Osteocyte (in vitro differentiated cells): ENCODE results near the gene DNASE1L2. TPM values are rescaled to one million over a fixed set of nuclear protein-coding genes. Genes with fewer than 3 reads are reported as not detected.

Source experiments
- DNase-seq: peaks from one replicate; pipeline ENCODE4 v3.0.0; 2021; ENCODE audit warnings: mixed read lengths; ENCODE audit not compliant: unreplicated experiment; ENCODE audit errors: extremely low spot score
- H3K27ac Mint-ChIP-seq: one replicate; pipeline ENCODE4 v1.8.0; 2021; ENCODE audit warnings: mild to moderate bottlenecking, mixed read lengths; ENCODE audit not compliant: unreplicated experiment
- H3K27me3 Mint-ChIP-seq: one replicate; pipeline ENCODE4 v1.8.0; 2021; ENCODE audit warnings: mixed read lengths; ENCODE audit not compliant: unreplicated experiment
- H3K36me3 Mint-ChIP-seq: one replicate; pipeline ENCODE4 v1.8.0; 2021; ENCODE audit warnings: mixed read lengths; ENCODE audit not compliant: unreplicated experiment
- H3K4me1 Mint-ChIP-seq: one replicate; pipeline ENCODE4 v1.8.0; 2021; ENCODE audit warnings: mixed read lengths; ENCODE audit not compliant: unreplicated experiment
- H3K4me3 Mint-ChIP-seq: one replicate; pipeline ENCODE4 v1.8.0; 2021; ENCODE audit warnings: mild to moderate bottlenecking, moderate library complexity, mixed read lengths; ENCODE audit not compliant: unreplicated experiment
- H3K9me3 Mint-ChIP-seq: one replicate; pipeline ENCODE4 v1.8.0; 2021; ENCODE audit warnings: mixed read lengths; ENCODE audit not compliant: unreplicated experiment
- total RNA-seq: library from RNA; stranded (reverse); gene quantifications from 2 replicates; pipeline ENCODE4 v1.2.1, GENCODE V29; 2021
- TF ChIP-seq, protein P1 (sequence below): fragments of 200-600 bp; sonication (generic); IDR thresholded peaks from 2 replicates; pipeline ENCODE4 v1.5.0; 2021; ENCODE audit warnings: antibody characterized with exemption, mild to moderate bottlenecking, moderate library complexity

The DNASE1L2 gene
- total RNA-seq, 1 donor from 2014 or later: 1.7 TPM

- H3K27me3 Mint-ChIP-seq: peaks cover 6% of the 10 kb centered on the region
- H3K9me3 Mint-ChIP-seq: no peaks in the 10 kb centered on the region
- peak overlapping the region; percentile 31 for H3K27ac Mint-ChIP-seq
- TF ChIP-seq, protein P1, sequence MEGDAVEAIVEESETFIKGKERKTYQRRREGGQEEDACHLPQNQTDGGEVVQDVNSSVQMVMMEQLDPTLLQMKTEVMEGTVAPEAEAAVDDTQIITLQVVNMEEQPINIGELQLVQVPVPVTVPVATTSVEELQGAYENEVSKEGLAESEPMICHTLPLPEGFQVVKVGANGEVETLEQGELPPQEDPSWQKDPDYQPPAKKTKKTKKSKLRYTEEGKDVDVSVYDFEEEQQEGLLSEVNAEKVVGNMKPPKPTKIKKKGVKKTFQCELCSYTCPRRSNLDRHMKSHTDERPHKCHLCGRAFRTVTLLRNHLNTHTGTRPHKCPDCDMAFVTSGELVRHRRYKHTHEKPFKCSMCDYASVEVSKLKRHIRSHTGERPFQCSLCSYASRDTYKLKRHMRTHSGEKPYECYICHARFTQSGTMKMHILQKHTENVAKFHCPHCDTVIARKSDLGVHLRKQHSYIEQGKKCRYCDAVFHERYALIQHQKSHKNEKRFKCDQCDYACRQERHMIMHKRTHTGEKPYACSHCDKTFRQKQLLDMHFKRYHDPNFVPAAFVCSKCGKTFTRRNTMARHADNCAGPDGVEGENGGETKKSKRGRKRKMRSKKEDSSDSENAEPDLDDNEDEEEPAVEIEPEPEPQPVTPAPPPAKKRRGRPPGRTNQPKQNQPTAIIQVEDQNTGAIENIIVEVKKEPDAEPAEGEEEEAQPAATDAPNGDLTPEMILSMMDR: no peak
- H3K4me1 Mint-ChIP-seq: peaks cover 21% of the 10 kb centered on the region
- peaks cover 6% of the 10 kb centered on the region for H3K36me3 Mint-ChIP-seq
- DNase-seq: no peak
- H3K4me3 Mint-ChIP-seq: peak overlapping the region; percentile 67
Observed at GRCh38 chr16:2204416-2205103, 31.7 kb upstream of the DNASE1L2 start.

GRCh38 chr16:2205104-2205966, 30.9 kb upstream of the DNASE1L2 start, which contains the start of gene MLST8:
Gene MLST8 (plus strand): TSS chr16:2205454. CDS start chr16:2206086, 632 bp downstream.
- Mint-ChIP-seq H3K27ac (peak within 1 kb of the TSS; percentile 83), H3K4me1 (peaks cover 21% of the 10 kb centered on the region), H3K4me3 (peak within 1 kb of the TSS; percentile 79), H3K36me3 (peaks cover 7% of the 10 kb centered on the region), H3K27me3 (peaks cover 1% of the 10 kb centered on the region), H3K9me3 (no peaks in the 10 kb centered on the region)
- peak; percentile 96 for DNase-seq
- TF ChIP-seq, protein P1: peak; percentile 23

GRCh38 chr16:2205967-2206313, 30.3 kb upstream of the DNASE1L2 start:
- Mint-ChIP-seq H3K4me1 (peaks cover 21% of the 10 kb centered on the region), H3K4me3 (peak overlapping the region; percentile 79), H3K9me3 (no peaks in the 10 kb centered on the region), H3K27ac (peak overlapping the region; percentile 69), H3K36me3 (peaks cover 9% of the 10 kb centered on the region), H3K27me3 (no peaks in the 10 kb centered on the region)
- DNase-seq: peak; percentile 85
- TF ChIP-seq, protein P1: no peak

GRCh38 chr16:2206420-2206779, 29.8 kb upstream of the DNASE1L2 start:
- DNase-seq: no peak
- H3K27ac Mint-ChIP-seq: peak overlapping the region; percentile 31
- no peaks in the 10 kb centered on the region for H3K9me3 Mint-ChIP-seq
- peaks cover 21% of the 10 kb centered on the region for H3K4me1 Mint-ChIP-seq
- no peaks in the 10 kb centered on the region for H3K27me3 Mint-ChIP-seq
- TF ChIP-seq, protein P1: no peak
- H3K4me3 Mint-ChIP-seq: peak overlapping the region; percentile 79
- H3K36me3 Mint-ChIP-seq: peaks cover 9% of the 10 kb centered on the region
